HCT116 (cell line): ENCODE data around the gene TUBB6. TPM values are rescaled to one million over a fixed set of nuclear protein-coding genes. Genes with fewer than 3 reads are reported as not detected.

Experiments used
- ATAC-seq: fragments of 200-7000 bp; cut with Tn5 transposase; 2 replicates; pipeline ENCODE4 v1.9.1; 2020; ENCODE audit warnings: mild to moderate bottlenecking, moderate library complexity
- BruUV-seq: library from RNA; stranded (reverse); fragments of 400-500 nt; replicated peaks from 2 replicates; lab custom pipeline; 2021; lab: Mats Ljungman, UMichigan
- CTCF ChIA-PET: fragments of 300-600 bp; sonication (Branson Sonifier 250); formaldehyde crosslinking; loops from one replicate; lab custom pipeline; 2021; ENCODE audit warnings: antibody characterized with exemption; lab: Charles Lee
- POLR2A ChIA-PET: fragments of 300-600, 350-600 bp; sonication (Branson Sonifier 250); formaldehyde crosslinking; loops from one replicate; lab custom pipeline; 2021; ENCODE audit warnings: antibody characterized with exemption; lab: Charles Lee
- RAD21 ChIA-PET, 2 experiments: fragments of 300-600 bp; sonication (Branson Sonifier 250); formaldehyde crosslinking; loops; one replicate each; lab custom pipeline; 2023; ENCODE audit warnings: low total read pairs in 2 of 2; ENCODE audit not compliant: uncharacterized antibody in 2 of 2, unreplicated experiment in 2 of 2, low non-redundant PET in 1 of 2; lab: Charles Lee
- DNase-seq: peaks from one replicate; pipeline ENCODE4 v3.0.0-alpha.2; 2010; ENCODE audit warnings: low read depth, low spot score
- H2AFZ ChIP-seq: fragments of 200-600 bp; shearing (Covaris generic), sonication (generic); 2 replicates; pipeline ENCODE4 v1.6.1; 2017; ENCODE audit warnings: low read depth, mixed run types, mixed read lengths, antibody characterized with exemption, low read length; ENCODE audit not compliant: poor library complexity, severe bottlenecking
- H3K27ac ChIP-seq: 2 replicates; pipeline ENCODE4 v1.5.1; 2012; ENCODE audit warnings: low read depth, low read length
- H3K27me3 ChIP-seq: fragments of 200-600 bp; sonication (generic); 2 replicates; pipeline ENCODE4 v1.6.1; 2016; ENCODE audit warnings: mixed run types, low read length, mixed read lengths; ENCODE audit not compliant: insufficient read depth
- H3K36me3 ChIP-seq, 2 experiments: fragments of 200-500 bp in 1 of 2; fragments of 200-600 bp in 1 of 2; sonication (Bioruptor generic) in 1 of 2; sonication (generic) in 1 of 2; 2 replicates each; pipeline versions ENCODE4 v1.5.1 to v1.6.1; 2014 to 2016; ENCODE audit warnings: low read length in 2 of 2, inconsistent platforms in 1 of 2, mixed read lengths in 1 of 2, mixed run types in 1 of 2; ENCODE audit not compliant: insufficient read depth in 2 of 2, control insufficient read depth in 1 of 2
- H3K4me1 ChIP-seq, 2 experiments: fragments of 200-600 bp in 1 of 2; sonication (generic) in 1 of 2; 2 replicates each; pipeline versions ENCODE4 v1.5.1 to v1.6.1; 2012 to 2017; ENCODE audit warnings: low read length in 2 of 2, inconsistent platforms in 1 of 2, mild to moderate bottlenecking in 1 of 2, mixed read lengths in 1 of 2, mixed run types in 1 of 2, moderate library complexity in 1 of 2; ENCODE audit not compliant: insufficient read depth in 2 of 2, control insufficient read depth in 1 of 2
- H3K4me2 ChIP-seq: fragments of 200-600 bp; sonication (generic); 2 replicates; pipeline ENCODE4 v1.6.1; 2017; ENCODE audit warnings: mixed run types, low read length, mixed read lengths
- H3K4me3 ChIP-seq, 2 experiments: fragments of 200-600 bp in 1 of 2; sonication (generic) in 1 of 2; replicated peaks in 1 of 2; 2 replicates each; pipeline ENCODE4 v1.5.1; 2011 to 2016; ENCODE audit warnings: low read length in 2 of 2, control low read depth in 1 of 2, low read depth in 1 of 2, mild to moderate bottlenecking in 1 of 2, mixed read lengths in 1 of 2, mixed run types in 1 of 2
- H3K79me2 ChIP-seq: fragments of 200-600 bp; sonication (generic); 2 replicates; pipeline ENCODE4 v1.6.1; 2017; ENCODE audit warnings: mild to moderate bottlenecking, mixed run types, low read length, moderate library complexity, mixed read lengths; ENCODE audit not compliant: insufficient read depth
- H3K9ac ChIP-seq: fragments of 200-600 bp; sonication (generic); 2 replicates; pipeline ENCODE4 v1.6.1; 2016; ENCODE audit warnings: low read length, mixed read lengths
- H3K9me2 ChIP-seq: fragments of 200-600 bp; sonication (generic), shearing (Covaris generic); 2 replicates; pipeline ENCODE4 v1.6.1; 2017; ENCODE audit warnings: mixed run types, mild to moderate bottlenecking, moderate library complexity; ENCODE audit not compliant: insufficient read depth
- H3K9me3 ChIP-seq, 2 experiments: fragments of 200-500 bp in 1 of 2; fragments of 200-600 bp in 1 of 2; sonication (Bioruptor generic) in 1 of 2; sonication (generic) in 1 of 2; 2 replicates each; pipeline ENCODE4 v1.6.1; 2014 to 2017; ENCODE audit warnings: low read length in 2 of 2, mixed read lengths in 2 of 2, inconsistent platforms in 1 of 2, low read depth in 1 of 2, mild to moderate bottlenecking in 1 of 2, mixed run types in 1 of 2, moderate library complexity in 1 of 2; ENCODE audit not compliant: control insufficient read depth in 1 of 2, insufficient read depth in 1 of 2
- H4K20me1 ChIP-seq: fragments of 200-600 bp; sonication (generic), shearing (Covaris generic); 2 replicates; pipeline ENCODE4 v1.6.1; 2017; ENCODE audit warnings: mixed run types, mild to moderate bottlenecking, moderate library complexity; ENCODE audit not compliant: insufficient read depth
- CEBPB ChIP-seq: IDR thresholded peaks from 2 replicates; pipeline ENCODE4 v1.6.1; 2012; ENCODE audit warnings: low read depth
- CTCF ChIP-seq, 3 experiments: fragments of 200-600 bp in 1 of 3; sonication (generic) in 1 of 3; IDR thresholded peaks in 2 of 3; conservative IDR thresholded peaks in 1 of 3; 2 replicates each; pipeline ENCODE4 v1.5.1; 2012 to 2017; ENCODE audit warnings: low read depth in 2 of 3, low read length in 2 of 3, antibody characterized with exemption in 1 of 3, borderline replicate concordance in 1 of 3, control low read depth in 1 of 3, mild to moderate bottlenecking in 1 of 3, mixed read lengths in 1 of 3, mixed run types in 1 of 3, moderate library complexity in 1 of 3; ENCODE audit not compliant: insufficient read depth in 1 of 3
- EGR1 ChIP-seq: IDR thresholded peaks from 2 replicates; pipeline ENCODE4 v1.6.1; 2012; ENCODE audit warnings: low read depth
- ELF1 ChIP-seq: IDR thresholded peaks from 2 replicates; pipeline ENCODE4 v1.6.1; 2012; ENCODE audit warnings: low read depth, borderline replicate concordance
- EZH2phosphoT487 ChIP-seq: fragments of 200-600 bp; IDR thresholded peaks from 2 replicates; pipeline ENCODE4 v1.6.1; 2018; ENCODE audit warnings: antibody characterized with exemption, borderline replicate concordance
- FOSL1 ChIP-seq: IDR thresholded peaks from 2 replicates; pipeline ENCODE4 v1.6.1; 2012; ENCODE audit warnings: low read depth
- JUND ChIP-seq: IDR thresholded peaks from 2 replicates; pipeline ENCODE4 v1.6.1; 2012
- MAX ChIP-seq: IDR thresholded peaks from 2 replicates; pipeline ENCODE4 v1.6.1; 2012
- POLR2A ChIP-seq: IDR thresholded peaks from 2 replicates; pipeline ENCODE4 v1.7.0; 2011; ENCODE audit warnings: borderline replicate concordance; ENCODE audit not compliant: insufficient read depth, insufficient read length; ENCODE audit errors: extremely low read depth
- RAD21 ChIP-seq: IDR thresholded peaks from 2 replicates; pipeline ENCODE4 v1.6.1; 2012; ENCODE audit warnings: low read depth, mild to moderate bottlenecking
- SIN3A ChIP-seq: IDR thresholded peaks from 2 replicates; pipeline ENCODE4 v1.6.1; 2012; ENCODE audit warnings: low read depth
- SP1 ChIP-seq: IDR thresholded peaks from 2 replicates; pipeline ENCODE4 v1.6.1; 2012; ENCODE audit warnings: low read depth
- SRF ChIP-seq: IDR thresholded peaks from 2 replicates; pipeline ENCODE4 v1.6.1; 2012; ENCODE audit warnings: low read depth
- YY1 ChIP-seq: IDR thresholded peaks from 2 replicates; pipeline ENCODE4 v1.6.1; 2011; ENCODE audit warnings: low read length, low read depth, moderate library complexity, mild to moderate bottlenecking; ENCODE audit not compliant: insufficient replicate concordance; ENCODE audit errors: extremely low read depth
- ZFX ChIP-seq: fragments of 450-650 bp; IDR thresholded peaks from 2 replicates; pipeline ENCODE4 v1.6.1; 2017
- intact Hi-C: fragments of 100-400 bp; cut with micrococcal nuclease; formaldehyde crosslinking; loops from 2 replicates; pipeline ENCODE4 v1.10.0; 2022
- total RNA-seq: library from RNA; stranded (reverse); gene quantifications from one replicate; pipeline ENCODE4 v1.2.1, GENCODE V29; 2021; ENCODE audit not compliant: unreplicated experiment

The TUBB6 gene
- total RNA-seq, 1 experiment from 2014 or later = 87.4 TPM

- Histone ChIP-seq H4K20me1 (no peaks in the 10 kb centered on the region), H3K36me3 (peaks cover 11 to 27% of the 10 kb centered on the region in 2 experiments), H3K4me3 (no peak overlapping the region), H3K4me1 (peaks cover 10 to 19% of the 10 kb centered on the region in 2 experiments; a peak in 3 of 4 replicates), H3K79me2 (no peaks in the 10 kb centered on the region), H3K4me2 (no peak overlapping the region), H3K9me3 (no peaks in the 10 kb centered on the region), H3K27me3 (no peaks in the 10 kb centered on the region)
- intact Hi-C loops = no loop called here
- ATAC-seq = peak; percentile 69
- RAD21 ChIA-PET = no interaction called here
- TF ChIP-seq SIN3A = peak; percentile 31; the same call in 1 of the 2 replicates
- no peak for TF ChIP-seq CTCF (IDR thresholded peaks at IDR 0.05 in 2 of 3, conservative IDR thresholded peaks at IDR 0.05 in 1 of 3; ENCODE audit: borderline replicate concordance in 1 of 3, insufficient read depth in 1 of 3, low read depth in 2 of 3, low read length in 2 of 3)
- TF ChIP-seq, all 23 proteins: peak for 1
- no TSS peak for BruUV-seq
- ChIA-PET POLR2A (no interaction called here), CTCF (interaction anchor here (1.4 kb wide), 1 partner anchor 9 kb away, joined by 7 read pairs; no protein-coding TSS in a partner anchor)
- Histone ChIP-seq H3K9me2 (no peaks in the 10 kb centered on the region), H3K27ac (no peak overlapping the region), H2AFZ (no peak overlapping the region), H3K9ac (no peak overlapping the region)
- DNase-seq = no peak
Measured at GRCh38 chr18:12336887-12337286, 28.8 kb downstream of the TUBB6 start.

GRCh38 chr18:12338382-12338781 is 30.3 kb downstream of the TUBB6 start:
- ChIA-PET POLR2A (no interaction called here), RAD21 (no interaction called here), CTCF (interaction anchor here (4.8 kb wide), 1 partner anchor 10 kb away, joined by 17 read pairs; no protein-coding TSS in a partner anchor)
- Histone ChIP-seq H3K27me3 (no peaks in the 10 kb centered on the region), H3K9me3 (no peaks in the 10 kb centered on the region), H3K9ac (no peak overlapping the region), H3K4me1 (peaks cover 10 to 19% of the 10 kb centered on the region in 2 experiments; a peak in 3 of 4 replicates), H3K36me3 (peaks cover 22 to 40% of the 10 kb centered on the region in 2 experiments), H3K4me2 (no peak overlapping the region), H3K4me3 (no peak overlapping the region), H3K9me2 (no peaks in the 10 kb centered on the region), H4K20me1 (no peaks in the 10 kb centered on the region), H2AFZ (no peak overlapping the region), H3K27ac (no peak overlapping the region), H3K79me2 (no peaks in the 10 kb centered on the region)
- ATAC-seq (no peak), DNase-seq (no peak)
- BruUV-seq = no TSS peak
- intact Hi-C loops = no loop called here
- TF ChIP-seq MAX (no peak), ZFX (no peak), CEBPB (no peak), RAD21 (no peak), CTCF (IDR thresholded peaks at IDR 0.05 in 2 of 3, conservative IDR thresholded peaks at IDR 0.05 in 1 of 3; ENCODE audit: borderline replicate concordance in 1 of 3, insufficient read depth in 1 of 3, low read depth in 2 of 3, low read length in 2 of 3) (no peak), SRF (no peak), ELF1 (no peak), YY1 (no peak), JUND (no peak), SIN3A (no peak), POLR2A (no peak), SP1 (no peak), EZH2phosphoT487 (no peak), EGR1 (no peak), FOSL1 (no peak)
